Measurements from ENCODE around the gene MLXIP.
"Not testable (repeated sequence)": the region's sequence is repeated elsewhere in the genome, so short reads cannot be mapped to it uniquely, and the experiment has no call there.

Gene MLXIP

GRCh38 chr12:122054842-122055520, 23.6 kb upstream of the MLXIP start:
- no peak for DNase-seq

- DNase-seq: not testable (repeated sequence)
These were observed 22.1 kb upstream of the MLXIP start for GRCh38 chr12:122056406-122056805.

GRCh38 chr12:122057007-122057735, 21.4 kb upstream of the MLXIP start:
- no peak for DNase-seq

- DNase-seq: no peak
These were observed 20.8 kb upstream of the MLXIP start for GRCh38 chr12:122057769-122058168.

- DNase-seq: no peak
These were observed 19.9 kb upstream of the MLXIP start for GRCh38 chr12:122058549-122059149.

- no peak for DNase-seq
These were observed 19.2 kb upstream of the MLXIP start for GRCh38 chr12:122059203-122059960.

- no peak for DNase-seq
These were observed 18.5 kb upstream of the MLXIP start for GRCh38 chr12:122060081-122060501.

GRCh38 chr12:122061253-122061652, 17.3 kb upstream of the MLXIP start:
- no peak for DNase-seq

GRCh38 chr12:122062832-122063693, 15.5 kb upstream of the MLXIP start:
- no peak for DNase-seq

- DNase-seq: no peak
These were observed 14.9 kb upstream of the MLXIP start for GRCh38 chr12:122063694-122064024.

GRCh38 chr12:122064025-122064777, 14.4 kb upstream of the MLXIP start:
- DNase-seq: peak in 1 of 4 experiments; percentile 18

- no peak for DNase-seq
These were observed 13.6 kb upstream of the MLXIP start for GRCh38 chr12:122064780-122065588.

- DNase-seq: no peak
These were observed 11.0 kb upstream of the MLXIP start for GRCh38 chr12:122067548-122067947.

GRCh38 chr12:122067966-122068365, 10.6 kb upstream of the MLXIP start:
- DNase-seq: peak in 1 of 4 experiments; percentile 12

GRCh38 chr12:122072031-122072970, 6.3 kb upstream of the MLXIP start:
- no peak for DNase-seq

GRCh38 chr12:122073815-122074214, 4.7 kb upstream of the MLXIP start:
- no peak for DNase-seq

GRCh38 chr12:122076743-122077495, 1.6 kb upstream of the MLXIP start:
- DNase-seq: no peak

- no peak for DNase-seq
These were observed 526 bp downstream of the MLXIP start for GRCh38 chr12:122079033-122079531.
